IPS DF 19.7 (cell line): Measurements from ENCODE around the gene STARD9.
"Not testable (repeated sequence)": the region's sequence is repeated elsewhere in the genome, so short reads cannot be mapped to it uniquely, and the experiment has no call there.

ENCODE experiments used
- DNase-seq: peaks from one replicate; pipeline ENCODE4 v3.0.0-alpha.2; 2013; ENCODE audit warnings: low read depth, low spot score

Gene STARD9

DNA sequence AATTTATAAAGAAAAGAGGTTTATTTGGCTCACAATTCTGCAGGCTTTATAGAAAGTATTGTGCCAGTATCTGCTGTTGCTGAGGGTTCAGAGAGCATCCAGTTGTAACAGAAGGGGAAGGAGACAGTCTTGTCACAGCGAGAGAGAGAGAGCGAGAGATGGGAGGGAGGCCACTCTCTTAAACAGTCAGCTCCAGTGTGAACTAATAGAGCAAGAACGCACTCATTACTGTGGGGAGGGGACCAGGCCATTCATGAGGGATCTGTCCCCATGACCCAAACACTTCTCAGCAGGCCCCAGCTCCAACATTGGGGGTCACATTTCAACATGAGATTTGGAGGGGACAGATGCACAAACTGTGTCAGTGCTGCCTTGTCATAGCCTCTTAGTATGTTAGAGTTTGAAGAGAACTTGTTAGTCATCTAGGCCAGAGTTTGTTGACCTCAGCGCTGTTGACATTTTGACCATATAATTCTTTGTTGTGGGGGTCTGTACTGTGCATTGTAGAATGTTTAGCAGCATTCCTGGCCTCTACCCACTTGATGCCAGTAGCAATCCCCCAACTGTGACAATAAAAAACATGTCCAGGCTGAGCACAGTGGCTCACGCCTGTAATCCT, 15.3 kb downstream of the STARD9 start:
- no peak for DNase-seq

- no peak for DNase-seq
These were observed 16.0 kb downstream of the STARD9 start for GRCh38 chr15:42591238-42591934.

DNA sequence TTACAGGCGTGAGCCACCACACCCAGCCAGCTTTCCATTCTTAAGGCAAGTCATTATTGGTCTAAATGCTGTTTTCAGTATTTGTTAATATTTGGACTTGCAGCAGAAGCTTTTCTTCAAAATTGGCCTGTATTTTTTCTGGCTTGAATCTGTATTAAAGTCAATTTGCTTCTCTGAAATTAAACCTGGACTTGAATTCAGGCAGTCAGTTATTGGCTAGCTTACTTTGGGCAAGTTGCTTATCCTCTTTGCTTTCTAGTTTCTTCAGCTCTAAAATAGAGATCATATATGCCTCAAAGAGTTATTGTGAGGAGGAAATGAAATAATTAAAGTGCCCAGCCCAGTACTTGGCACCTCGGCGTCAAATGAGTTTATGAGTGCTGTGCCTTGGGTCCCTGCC, 17.3 kb downstream of the STARD9 start:
- DNase-seq: no peak

DNA sequence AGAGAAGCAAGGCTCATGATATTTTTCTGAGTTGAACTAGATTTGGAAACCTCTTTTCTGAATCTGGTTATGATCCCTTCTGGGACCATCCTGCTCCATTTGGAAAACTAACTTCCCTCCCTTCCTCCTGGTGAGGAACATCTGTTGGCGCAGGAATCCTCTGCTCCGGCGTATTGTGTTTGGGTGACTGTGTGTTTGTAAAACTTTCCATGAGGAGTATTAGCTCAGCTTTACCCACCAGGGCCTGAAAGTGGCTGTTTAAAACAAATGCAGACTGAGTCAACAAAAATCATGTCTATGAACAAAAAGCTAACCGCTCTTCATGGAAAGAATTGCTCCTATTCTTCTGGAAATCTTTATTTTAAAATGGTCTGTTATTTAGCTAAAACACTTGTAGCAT, 17.7 kb downstream of the STARD9 start:
- no peak for DNase-seq

- no peak for DNase-seq
These were observed 18.7 kb downstream of the STARD9 start for GRCh38 chr15:42594095-42594494.

DNA sequence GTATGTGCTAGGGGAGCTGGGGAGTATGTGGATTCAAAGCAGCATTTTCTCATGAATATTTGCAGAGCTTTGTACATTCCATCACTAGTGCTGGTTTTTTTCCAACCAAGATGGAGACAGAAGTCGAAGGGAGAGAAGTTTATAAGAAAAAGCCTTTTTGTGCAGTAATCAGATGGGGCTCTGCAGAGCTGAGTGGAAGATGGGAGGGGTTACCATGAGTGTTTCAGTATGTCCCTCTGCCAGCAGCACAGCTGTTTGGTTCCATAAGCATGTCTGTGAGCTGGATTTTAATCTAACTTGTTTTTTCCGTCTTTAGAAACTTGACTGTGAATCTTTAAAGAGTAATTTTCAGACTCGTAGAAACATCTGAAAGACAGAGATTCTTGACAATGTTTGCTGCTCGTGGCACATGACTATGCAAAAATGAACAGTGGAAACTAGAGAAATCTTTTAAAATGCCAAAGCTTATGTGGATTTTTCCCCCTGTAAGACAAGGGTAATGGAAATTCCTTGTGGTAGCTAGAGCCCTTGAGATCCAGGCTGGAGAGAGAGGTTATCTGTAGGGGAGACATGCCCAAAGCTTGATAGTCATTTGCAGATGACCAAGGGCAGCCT, 20.3 kb downstream of the STARD9 start:
- DNase-seq: no peak

DNA sequence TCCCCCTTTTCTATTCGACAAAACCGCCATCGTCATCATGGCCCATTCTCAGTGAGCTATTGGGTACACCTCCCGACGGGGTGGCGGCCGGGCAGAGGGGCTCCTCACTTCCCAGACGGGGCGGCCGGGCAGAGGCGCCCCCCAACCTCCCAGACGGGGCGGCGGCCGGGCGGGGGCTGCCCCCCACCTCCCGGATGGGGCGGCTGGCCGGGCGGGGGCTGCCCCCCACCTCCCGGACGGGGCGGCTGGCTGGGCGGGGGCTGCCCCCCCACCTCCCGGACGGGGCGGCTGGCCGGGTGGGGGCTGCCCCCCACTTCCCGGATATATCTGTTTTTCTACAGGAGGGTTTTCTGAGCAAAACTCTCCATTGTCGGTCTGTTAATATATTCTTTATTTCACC, 25.9 kb downstream of the STARD9 start:
- DNase-seq: not testable (repeated sequence)

GRCh38 chr15:42602501-42602900, 27.1 kb downstream of the STARD9 start:
- DNase-seq: no peak

- no peak for DNase-seq
These were observed 28.6 kb downstream of the STARD9 start for GRCh38 chr15:42603978-42604377.

GRCh38 chr15:42604894-42605744, 29.7 kb downstream of the STARD9 start:
- no peak for DNase-seq

GRCh38 chr15:42605796-42606195, 30.4 kb downstream of the STARD9 start:
- no peak for DNase-seq

DNA sequence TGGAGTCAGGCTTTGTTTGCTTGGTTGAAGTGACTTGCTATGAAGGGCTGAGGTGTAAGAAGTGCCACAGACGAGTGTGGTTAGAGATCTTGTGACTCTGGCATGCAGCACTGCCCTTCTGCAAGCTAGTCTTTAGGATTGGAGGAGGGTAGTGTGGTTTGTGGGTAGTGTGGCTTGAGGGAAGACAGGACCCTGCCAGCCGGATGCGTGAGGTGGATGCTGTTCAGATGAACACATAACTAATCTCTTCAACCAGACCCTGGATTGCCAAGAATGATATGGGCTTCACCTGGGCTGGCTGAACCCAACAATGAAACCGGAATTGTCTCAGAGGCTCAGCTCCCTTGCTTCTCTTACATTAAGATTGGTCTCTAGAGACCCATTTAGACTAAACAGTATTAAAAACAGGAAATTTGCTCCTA, 32.7 kb downstream of the STARD9 start:
- DNase-seq: no peak

- DNase-seq: no peak
These were observed 33.5 kb downstream of the STARD9 start for GRCh38 chr15:42608752-42609488.

- no peak for DNase-seq
These were observed 36.1 kb downstream of the STARD9 start for GRCh38 chr15:42611532-42611931.

DNA sequence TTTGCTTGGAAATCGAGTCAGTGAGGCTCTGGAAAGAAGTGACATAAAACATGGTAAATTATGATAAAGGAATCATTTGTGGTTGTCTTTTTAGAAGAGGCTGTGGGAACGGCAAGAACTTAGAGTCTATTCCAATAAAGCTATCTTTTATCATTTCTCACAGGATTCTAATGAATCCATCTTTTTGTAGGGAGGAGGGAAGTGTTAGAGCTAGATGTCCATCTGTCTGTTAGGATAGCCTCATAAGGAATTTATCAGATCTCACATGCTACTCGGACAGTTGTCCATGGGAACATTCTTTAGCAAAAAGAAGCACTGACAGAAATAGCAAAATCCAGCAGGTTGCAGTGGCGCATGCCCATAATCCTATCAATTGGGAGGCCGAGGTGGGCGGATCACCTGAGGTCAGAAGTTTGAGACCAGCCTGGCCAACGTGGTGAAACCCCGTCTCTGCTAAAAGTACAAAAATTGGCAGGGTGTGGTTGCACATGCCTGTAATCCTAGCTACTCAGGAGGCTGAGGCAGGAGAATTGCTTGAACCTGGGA, 37.0 kb downstream of the STARD9 start:
- no peak for DNase-seq

GRCh38 chr15:42616107-42616506, 40.7 kb downstream of the STARD9 start:
- DNase-seq: no peak

- peak; percentile 78 for DNase-seq
These were observed 44.4 kb downstream of the STARD9 start for GRCh38 chr15:42619656-42620371.

DNA sequence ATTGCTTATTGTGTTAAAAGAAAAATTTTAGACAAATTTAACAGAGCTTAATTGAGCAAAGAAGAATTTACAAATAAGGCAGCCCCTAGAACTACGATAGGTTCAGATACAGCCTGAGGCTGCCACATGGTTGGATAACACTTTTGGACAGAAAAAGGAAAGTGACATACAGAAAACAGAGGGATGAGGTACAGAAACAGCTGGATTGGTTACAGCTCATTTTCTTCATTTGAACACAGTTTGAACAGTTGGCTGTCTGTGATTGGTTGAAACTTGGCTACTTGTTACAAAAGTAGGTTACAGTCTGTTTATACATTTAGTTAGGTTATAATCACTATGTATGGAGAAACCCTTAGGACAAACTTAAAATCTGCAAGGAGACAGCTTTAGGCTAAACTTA, 46.0 kb downstream of the STARD9 start:
- no peak for DNase-seq

- DNase-seq: no peak
These were observed 46.9 kb downstream of the STARD9 start for GRCh38 chr15:42621996-42622925.
